Measurements from ENCODE around the gene CTDSPL2.

The CTDSPL2 gene

DNA sequence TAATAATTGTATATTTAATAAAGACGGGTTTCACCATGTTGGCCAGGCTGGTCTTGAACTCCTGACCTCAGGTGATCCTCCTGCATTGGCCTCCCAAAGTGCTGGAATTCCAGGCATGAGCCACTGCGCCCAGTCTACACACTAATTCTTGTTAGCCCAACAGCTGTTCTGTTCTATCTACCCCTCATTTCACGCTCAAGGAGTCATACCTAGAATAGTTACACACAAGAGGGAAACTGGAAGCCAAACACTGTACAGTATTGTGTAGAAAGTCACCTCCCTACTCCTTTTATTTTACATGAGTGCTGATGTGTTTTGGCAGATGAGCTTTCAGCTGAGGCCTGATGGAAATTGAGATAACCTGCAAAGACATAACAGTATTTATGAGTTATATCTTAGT, 13.4 kb upstream of the CTDSPL2 start:
- H3K4me3 ChIP-seq (ENCODE audit: low read length), result no peak overlapping the region
- DNase-seq (ENCODE audit: low read depth), result no peak
- no peak for TF ChIP-seq CTCF (IDR thresholded peaks at IDR 0.05; ENCODE audit: insufficient read depth, low read depth, low read length, missing control alignments)

DNA sequence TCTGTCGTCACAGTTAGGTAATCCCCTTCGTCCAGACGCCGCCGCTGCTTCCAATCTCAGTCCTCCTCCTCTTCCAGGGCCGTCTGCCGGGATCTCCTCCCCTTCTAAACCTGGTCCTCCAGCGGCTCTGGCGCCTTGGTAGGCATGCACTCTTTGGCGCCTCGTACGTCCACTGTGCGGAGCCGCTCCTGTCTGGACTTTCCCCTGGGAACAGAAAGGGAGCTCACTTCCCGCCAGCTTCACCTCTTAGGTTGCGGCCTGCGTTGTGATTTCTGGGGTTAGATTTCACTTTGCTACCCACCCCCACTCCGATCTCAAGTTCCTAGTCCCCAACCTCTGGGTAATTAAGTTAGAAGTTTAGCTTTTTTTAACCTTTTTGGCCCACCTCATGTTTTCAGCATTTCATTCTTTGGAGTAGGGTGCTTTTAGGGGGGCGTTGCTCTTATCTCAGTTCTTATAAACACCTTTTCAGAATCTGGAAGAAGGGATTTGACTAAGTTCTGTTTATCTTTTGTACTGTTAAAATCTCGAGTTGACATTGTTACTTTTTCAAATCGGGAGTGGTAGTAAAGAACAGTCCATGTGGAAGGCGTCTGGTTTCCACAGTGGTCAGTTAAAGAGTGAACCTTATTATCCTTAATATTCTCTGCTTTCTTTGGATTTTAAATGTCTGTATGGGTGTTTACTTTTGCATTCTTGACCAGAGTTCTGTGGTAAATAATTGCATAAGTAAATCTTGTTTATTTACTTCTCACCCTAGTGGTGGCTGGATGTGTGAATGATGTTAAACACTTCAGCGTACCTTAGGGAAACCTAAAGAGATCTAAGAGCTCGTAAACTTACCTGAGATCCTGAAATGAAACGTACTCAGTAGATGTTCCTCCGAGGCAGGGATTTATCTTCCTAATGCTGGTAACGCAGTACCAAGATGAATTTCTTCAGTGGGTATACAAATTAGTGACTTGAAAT, 611 bp downstream of the CTDSPL2 start:
- H3K4me3 ChIP-seq (ENCODE audit: low read length), result peak overlapping the region; percentile 91
- DNase-seq (ENCODE audit: low read depth), result peak; percentile 81
- TF ChIP-seq CTCF (IDR thresholded peaks at IDR 0.05; ENCODE audit: insufficient read depth, low read depth, low read length, missing control alignments), result peak; percentile 42

GRCh38 chr15:44435893-44436667, 8.7 kb downstream of the CTDSPL2 start:
- peak; percentile 69 for DNase-seq (ENCODE audit: low read depth)
- H3K4me3 ChIP-seq (ENCODE audit: low read length), result no peak overlapping the region
- TF ChIP-seq CTCF (IDR thresholded peaks at IDR 0.05; ENCODE audit: insufficient read depth, low read depth, low read length, missing control alignments), result no peak

DNA sequence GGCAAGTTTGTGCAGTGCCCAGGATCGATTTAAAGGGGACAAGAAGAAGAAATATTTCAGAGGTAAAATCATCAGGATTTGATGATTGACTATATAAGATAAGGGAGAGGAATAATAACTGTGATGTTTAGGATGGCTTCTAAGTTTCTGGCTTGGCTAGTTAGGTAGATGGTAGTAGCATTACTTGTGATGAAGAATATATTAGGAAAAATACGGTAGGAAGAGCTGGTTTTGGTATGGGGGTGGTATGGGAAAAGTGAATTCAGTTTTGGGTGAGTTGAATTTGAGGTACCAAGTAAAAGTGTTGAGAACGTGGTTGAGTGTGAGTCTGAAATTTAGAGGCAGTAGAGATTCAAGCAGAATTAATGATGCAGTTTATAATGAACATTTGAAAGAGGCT, 11.0 kb downstream of the CTDSPL2 start:
- H3K4me3 ChIP-seq (ENCODE audit: low read length), result no peak overlapping the region
- DNase-seq (ENCODE audit: low read depth), result no peak
- TF ChIP-seq CTCF (IDR thresholded peaks at IDR 0.05; ENCODE audit: insufficient read depth, low read depth, low read length, missing control alignments), result no peak

DNA sequence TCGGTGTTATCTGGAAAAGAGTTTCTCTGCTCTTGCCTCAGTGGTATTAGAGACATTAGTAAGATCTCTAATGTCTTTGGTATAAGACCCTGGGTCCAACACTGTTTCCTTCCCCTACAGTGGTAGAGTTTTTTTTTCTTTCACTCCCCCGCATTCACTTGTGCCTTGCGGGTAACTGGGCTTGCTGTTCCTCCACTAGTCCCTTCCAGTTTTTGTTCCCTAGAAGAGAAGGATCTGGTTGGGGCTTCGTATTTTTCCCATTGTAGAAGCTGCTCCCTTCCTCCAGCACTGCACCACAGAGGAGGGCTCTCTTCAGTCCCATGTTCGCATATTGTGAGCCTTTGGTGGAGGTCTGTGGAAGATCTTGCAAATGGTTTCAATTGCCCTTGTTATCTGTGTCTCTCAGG, 13.7 kb downstream of the CTDSPL2 start:
- TF ChIP-seq CTCF (IDR thresholded peaks at IDR 0.05; ENCODE audit: insufficient read depth, low read depth, low read length, missing control alignments), result no peak
- DNase-seq (ENCODE audit: low read depth), result no peak
- no peak overlapping the region for H3K4me3 ChIP-seq (ENCODE audit: low read length)

GRCh38 chr15:44443515-44443914, 16.1 kb downstream of the CTDSPL2 start:
- no peak for TF ChIP-seq CTCF (IDR thresholded peaks at IDR 0.05; ENCODE audit: insufficient read depth, low read depth, low read length, missing control alignments)
- H3K4me3 ChIP-seq (ENCODE audit: low read length), result no peak overlapping the region
- DNase-seq (ENCODE audit: low read depth), result no peak

All from epithelial cell of esophagus (primary cell).